Endothelial cell of umbilical vein (primary cell): Measurements from ENCODE around the gene PTPN9.

Experiments
- CTCF ChIP-seq, 2 donors: IDR thresholded peaks; 1 replicate in 1 of 2; 2 replicates in 1 of 2; pipeline ENCODE4 v1.5.1; 2011; ENCODE audit warnings: low read length in 2 of 2, mild to moderate bottlenecking in 2 of 2, moderate library complexity in 2 of 2, control low read depth in 1 of 2, inconsistent platforms in 1 of 2, low read depth in 1 of 2; ENCODE audit not compliant: insufficient read depth in 1 of 2; ENCODE audit errors: extremely low read depth in 1 of 2
- EZH2 ChIP-seq: IDR thresholded peaks from 2 replicates; pipeline ENCODE4 v1.6.1; 2012; ENCODE audit warnings: borderline replicate concordance, low read depth, mild to moderate bottlenecking, moderate library complexity, low read length, inconsistent platforms; ENCODE audit not compliant: severe bottlenecking
- POLR2AphosphoS5 ChIP-seq: IDR thresholded peaks from 2 replicates; pipeline ENCODE4 v1.6.1; 2012; ENCODE audit warnings: low read depth, mild to moderate bottlenecking, control low read depth, low read length, moderate library complexity; ENCODE audit not compliant: insufficient read depth

- TF ChIP-seq CTCF (IDR thresholded peaks at IDR 0.05; ENCODE audit: extremely low read depth in 1 of 2, insufficient read depth in 1 of 2, low read depth in 1 of 2, low read length in 2 of 2) (no peak), EZH2 (no peak), POLR2AphosphoS5 (no peak)
Observed at GRCh38 chr15:75573648-75574384, 5.3 kb downstream of the PTPN9 start.
